ENCODE data around the gene FAM124A.

FAM124A gene

GRCh38 chr13:51267622-51268021 is 45.4 kb downstream of the FAM124A start:
- no peak overlapping the region for H3K4me3 ChIP-seq (ENCODE audit: low read depth, low read length)
- no peak for DNase-seq (ENCODE audit: low read depth)
- TF ChIP-seq MYC (IDR thresholded peaks at IDR 0.05; ENCODE audit: low read depth, low read length): no peak
- TF ChIP-seq POLR2A (IDR thresholded peaks at IDR 0.05; ENCODE audit: extremely low read depth, insufficient read length): no peak
- TF ChIP-seq MAX (IDR thresholded peaks at IDR 0.05; ENCODE audit: low read depth, low read length): no peak
- TF ChIP-seq, protein P1, sequence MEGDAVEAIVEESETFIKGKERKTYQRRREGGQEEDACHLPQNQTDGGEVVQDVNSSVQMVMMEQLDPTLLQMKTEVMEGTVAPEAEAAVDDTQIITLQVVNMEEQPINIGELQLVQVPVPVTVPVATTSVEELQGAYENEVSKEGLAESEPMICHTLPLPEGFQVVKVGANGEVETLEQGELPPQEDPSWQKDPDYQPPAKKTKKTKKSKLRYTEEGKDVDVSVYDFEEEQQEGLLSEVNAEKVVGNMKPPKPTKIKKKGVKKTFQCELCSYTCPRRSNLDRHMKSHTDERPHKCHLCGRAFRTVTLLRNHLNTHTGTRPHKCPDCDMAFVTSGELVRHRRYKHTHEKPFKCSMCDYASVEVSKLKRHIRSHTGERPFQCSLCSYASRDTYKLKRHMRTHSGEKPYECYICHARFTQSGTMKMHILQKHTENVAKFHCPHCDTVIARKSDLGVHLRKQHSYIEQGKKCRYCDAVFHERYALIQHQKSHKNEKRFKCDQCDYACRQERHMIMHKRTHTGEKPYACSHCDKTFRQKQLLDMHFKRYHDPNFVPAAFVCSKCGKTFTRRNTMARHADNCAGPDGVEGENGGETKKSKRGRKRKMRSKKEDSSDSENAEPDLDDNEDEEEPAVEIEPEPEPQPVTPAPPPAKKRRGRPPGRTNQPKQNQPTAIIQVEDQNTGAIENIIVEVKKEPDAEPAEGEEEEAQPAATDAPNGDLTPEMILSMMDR (IDR thresholded peaks at IDR 0.05; ENCODE audit: low read depth, low read length): no peak

- H3K4me3 ChIP-seq (ENCODE audit: low read depth, low read length): no peak overlapping the region
- DNase-seq (ENCODE audit: low read depth): no peak
- TF ChIP-seq, protein P1 (IDR thresholded peaks at IDR 0.05; ENCODE audit: low read depth, low read length): no peak
- TF ChIP-seq POLR2A (IDR thresholded peaks at IDR 0.05; ENCODE audit: extremely low read depth, insufficient read length): no peak
- no peak for TF ChIP-seq MYC (IDR thresholded peaks at IDR 0.05; ENCODE audit: low read depth, low read length)
- TF ChIP-seq MAX (IDR thresholded peaks at IDR 0.05; ENCODE audit: low read depth, low read length): no peak
Measured at GRCh38 chr13:51269039-51269438, 46.8 kb downstream of the FAM124A start.

- no peak for DNase-seq (ENCODE audit: low read depth)
- TF ChIP-seq MAX (IDR thresholded peaks at IDR 0.05; ENCODE audit: low read depth, low read length) (no peak), MYC (IDR thresholded peaks at IDR 0.05; ENCODE audit: low read depth, low read length) (no peak), POLR2A (IDR thresholded peaks at IDR 0.05; ENCODE audit: extremely low read depth, insufficient read length) (no peak)
- TF ChIP-seq, protein P1 (IDR thresholded peaks at IDR 0.05; ENCODE audit: low read depth, low read length): no peak
- H3K4me3 ChIP-seq (ENCODE audit: low read depth, low read length): no peak overlapping the region
Measured at GRCh38 chr13:51270623-51271415, 48.6 kb downstream of the FAM124A start.

DNA sequence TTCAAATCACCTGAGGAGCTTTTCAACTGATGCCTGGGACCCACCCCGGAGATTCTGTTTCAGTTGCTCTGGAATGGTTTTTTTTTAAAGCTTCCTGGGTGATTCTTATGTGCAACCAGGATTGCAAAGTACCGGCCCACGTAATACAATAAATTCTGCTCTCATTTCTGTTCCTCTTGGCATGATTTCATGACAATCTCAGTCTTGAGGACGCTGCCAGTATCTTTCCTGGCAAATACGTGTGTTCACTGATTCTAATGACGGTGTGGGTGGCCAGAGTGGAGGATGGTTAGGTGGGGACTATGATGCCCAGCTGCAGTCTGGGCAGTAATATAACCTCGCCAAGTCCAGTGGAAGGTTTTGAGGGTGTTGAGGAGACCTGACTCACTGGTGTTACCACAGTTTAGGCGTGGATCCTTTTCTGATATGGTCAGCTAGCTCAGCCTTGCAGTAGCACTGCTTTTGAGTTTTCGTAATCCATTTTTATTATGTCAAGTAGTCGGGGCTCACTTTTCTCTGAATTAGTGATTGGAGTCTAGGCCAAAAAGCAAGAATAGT is 49.4 kb downstream of the FAM124A start:
- TF ChIP-seq, protein P1 (IDR thresholded peaks at IDR 0.05; ENCODE audit: low read depth, low read length): no peak
- TF ChIP-seq POLR2A (IDR thresholded peaks at IDR 0.05; ENCODE audit: extremely low read depth, insufficient read length) (no peak), MAX (IDR thresholded peaks at IDR 0.05; ENCODE audit: low read depth, low read length) (no peak), MYC (IDR thresholded peaks at IDR 0.05; ENCODE audit: low read depth, low read length) (no peak)
- no peak for DNase-seq (ENCODE audit: low read depth)

DNA sequence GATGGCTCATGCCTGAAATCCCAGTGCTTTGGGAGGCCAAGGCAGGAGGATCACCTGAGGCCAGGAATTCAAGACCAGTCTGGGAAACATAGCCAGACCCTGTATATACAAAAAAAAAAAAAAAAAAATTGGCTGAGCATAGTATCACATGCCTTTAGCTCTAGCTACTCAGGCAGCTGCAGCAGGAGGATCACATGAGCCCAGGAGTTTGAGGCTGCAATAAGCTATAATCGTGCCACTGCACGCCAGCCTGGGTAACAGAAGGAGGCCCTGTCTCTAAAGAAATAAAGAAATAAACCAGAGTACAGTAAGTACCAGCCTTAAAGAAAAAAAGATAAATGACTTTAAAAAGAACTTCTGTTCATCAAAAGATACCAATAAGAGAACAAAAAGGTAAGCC is 52.9 kb downstream of the FAM124A start:
- H3K4me3 ChIP-seq (ENCODE audit: low read depth, low read length): no peak overlapping the region
- TF ChIP-seq, protein P1 (IDR thresholded peaks at IDR 0.05; ENCODE audit: low read depth, low read length): no peak
- TF ChIP-seq MAX (IDR thresholded peaks at IDR 0.05; ENCODE audit: low read depth, low read length): no peak
- DNase-seq (ENCODE audit: low read depth): no peak

More for the DNA sequence above, 49.4 kb downstream of the FAM124A start:
- no peak overlapping the region for H3K4me3 ChIP-seq (ENCODE audit: low read depth, low read length)
